WERI-Rb-1 (cell line): ENCODE data around the gene AGBL1.

Experiments used
- DNase-seq: peaks from one replicate; pipeline ENCODE4 v3.0.0-alpha.2; 2020
- H3K27ac ChIP-seq: fragments of 250-450 bp; sonication (Bioruptor Pico); 2 replicates; pipeline ENCODE4 v1.5.1; 2020; ENCODE audit warnings: mild to moderate bottlenecking, moderate library complexity
- H3K27me3 ChIP-seq: fragments of 250-450 bp; sonication (Bioruptor Pico); 2 replicates; pipeline ENCODE4 v1.5.1; 2021; ENCODE audit warnings: mild to moderate bottlenecking, low read depth, moderate library complexity; ENCODE audit not compliant: insufficient read depth, severe bottlenecking
- H3K36me3 ChIP-seq: fragments of 250-450 bp; sonication (Bioruptor Pico); 2 replicates; pipeline ENCODE4 v1.5.1; 2020; ENCODE audit warnings: mild to moderate bottlenecking, moderate library complexity
- H3K4me3 ChIP-seq: 2 replicates; pipeline ENCODE4 v1.5.1; 2011; ENCODE audit warnings: low read depth, mild to moderate bottlenecking, control low read depth, low read length
- H3K9me3 ChIP-seq: fragments of 250-450 bp; sonication (Bioruptor Pico); 2 replicates; pipeline ENCODE4 v1.5.1; 2021; ENCODE audit warnings: mild to moderate bottlenecking, moderate library complexity; ENCODE audit not compliant: severe bottlenecking
- TF ChIP-seq, protein P1 (sequence below): IDR thresholded peaks from 2 replicates; pipeline ENCODE4 v1.5.1; 2011; ENCODE audit warnings: low read depth, mild to moderate bottlenecking, control low read depth, inconsistent platforms, low read length

Gene AGBL1

DNA sequence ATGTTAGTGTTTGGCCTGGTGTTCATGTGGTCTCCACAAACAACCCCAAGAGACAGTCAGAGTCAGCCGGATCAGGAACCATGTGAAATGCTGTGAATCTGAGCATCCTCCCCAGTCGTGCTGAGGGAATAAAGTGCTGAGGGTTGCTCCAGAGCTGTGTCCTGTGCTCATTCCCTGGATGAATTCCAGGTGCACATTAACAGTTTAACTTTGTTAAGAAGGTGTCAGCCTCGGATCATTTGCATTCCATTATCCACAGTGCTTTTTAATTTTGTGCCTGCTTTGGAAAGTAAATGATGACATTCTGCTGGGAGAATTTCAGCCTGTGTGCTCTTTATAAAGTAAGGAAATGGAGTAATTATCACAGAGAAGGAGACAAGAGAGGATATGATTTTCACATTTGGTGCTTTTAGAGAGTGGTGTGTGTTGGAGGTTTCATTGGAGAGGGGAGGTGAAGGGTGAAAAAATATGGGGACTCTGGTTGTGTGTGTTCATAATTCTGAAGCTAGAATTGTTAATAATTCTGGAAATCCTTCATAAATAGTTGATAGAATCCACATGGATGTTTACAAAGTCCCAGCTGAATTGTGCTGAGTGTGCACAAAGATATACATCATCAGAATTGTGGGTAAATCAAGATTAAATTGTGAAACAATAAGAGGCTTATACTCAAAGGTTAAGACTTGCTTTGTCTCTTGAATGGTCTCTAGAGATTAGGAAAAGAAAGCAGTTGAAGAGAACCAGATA lies 621.4 kb downstream of the AGBL1 start:
- TF ChIP-seq, protein P1, sequence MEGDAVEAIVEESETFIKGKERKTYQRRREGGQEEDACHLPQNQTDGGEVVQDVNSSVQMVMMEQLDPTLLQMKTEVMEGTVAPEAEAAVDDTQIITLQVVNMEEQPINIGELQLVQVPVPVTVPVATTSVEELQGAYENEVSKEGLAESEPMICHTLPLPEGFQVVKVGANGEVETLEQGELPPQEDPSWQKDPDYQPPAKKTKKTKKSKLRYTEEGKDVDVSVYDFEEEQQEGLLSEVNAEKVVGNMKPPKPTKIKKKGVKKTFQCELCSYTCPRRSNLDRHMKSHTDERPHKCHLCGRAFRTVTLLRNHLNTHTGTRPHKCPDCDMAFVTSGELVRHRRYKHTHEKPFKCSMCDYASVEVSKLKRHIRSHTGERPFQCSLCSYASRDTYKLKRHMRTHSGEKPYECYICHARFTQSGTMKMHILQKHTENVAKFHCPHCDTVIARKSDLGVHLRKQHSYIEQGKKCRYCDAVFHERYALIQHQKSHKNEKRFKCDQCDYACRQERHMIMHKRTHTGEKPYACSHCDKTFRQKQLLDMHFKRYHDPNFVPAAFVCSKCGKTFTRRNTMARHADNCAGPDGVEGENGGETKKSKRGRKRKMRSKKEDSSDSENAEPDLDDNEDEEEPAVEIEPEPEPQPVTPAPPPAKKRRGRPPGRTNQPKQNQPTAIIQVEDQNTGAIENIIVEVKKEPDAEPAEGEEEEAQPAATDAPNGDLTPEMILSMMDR = no peak
- no peak overlapping the region for H3K4me3 ChIP-seq

DNA sequence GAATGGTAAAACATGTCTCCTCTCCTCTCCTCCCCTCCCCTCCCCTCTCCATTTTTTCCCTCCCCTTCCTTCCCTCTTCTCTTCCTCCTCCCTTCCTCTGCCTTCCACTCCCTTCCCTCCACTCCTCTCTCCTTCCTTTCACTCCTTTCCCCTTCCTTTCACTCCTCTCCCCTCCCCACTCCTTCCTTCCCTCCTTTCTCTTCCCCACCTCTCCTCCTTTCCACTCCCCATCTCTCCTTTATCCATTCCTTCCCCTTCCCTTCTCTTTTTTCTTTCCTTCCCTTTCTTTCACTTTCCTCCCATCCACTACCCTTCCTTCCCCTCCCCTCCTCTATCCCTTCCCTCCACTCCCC lies 621.9 kb downstream of the AGBL1 start:
- Histone ChIP-seq H3K27ac (no peak overlapping the region), H3K4me3 (no peak overlapping the region), H3K36me3 (no peaks in the 10 kb centered on the region), H3K27me3 (peaks cover 8% of the 10 kb centered on the region), H3K9me3 (no peaks in the 10 kb centered on the region)
- DNase-seq = no peak
- TF ChIP-seq, protein P1 = no peak

More for the DNA sequence above, 621.4 kb downstream of the AGBL1 start:
- Histone ChIP-seq H3K27me3 (peaks cover 12% of the 10 kb centered on the region), H3K27ac (no peak overlapping the region), H3K36me3 (no peaks in the 10 kb centered on the region), H3K9me3 (no peaks in the 10 kb centered on the region)
- no peak for DNase-seq

DNA sequence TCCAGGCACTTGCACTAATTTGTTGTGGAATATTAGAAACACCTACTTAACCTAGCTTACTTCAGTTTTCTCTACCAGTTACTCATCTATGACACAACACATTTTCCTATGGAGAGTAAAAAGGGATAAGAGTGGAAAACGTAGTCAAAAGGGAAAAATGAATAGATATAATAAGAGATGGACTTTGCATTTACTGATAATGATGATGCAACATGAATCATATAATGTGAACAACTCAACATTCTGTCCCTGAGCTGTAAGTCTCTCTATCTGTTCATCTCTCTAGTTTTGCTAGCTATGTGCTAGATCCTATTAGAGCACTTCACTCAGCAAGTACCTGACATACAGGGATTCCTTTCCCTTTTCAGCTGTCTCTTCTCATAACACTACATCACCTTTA lies 627.1 kb downstream of the AGBL1 start:
- Histone ChIP-seq H3K9me3 (no peaks in the 10 kb centered on the region), H3K27me3 (peaks cover 25% of the 10 kb centered on the region), H3K4me3 (no peak overlapping the region), H3K27ac (no peak overlapping the region), H3K36me3 (no peaks in the 10 kb centered on the region)
- TF ChIP-seq, protein P1 = no peak
- no peak for DNase-seq

DNA sequence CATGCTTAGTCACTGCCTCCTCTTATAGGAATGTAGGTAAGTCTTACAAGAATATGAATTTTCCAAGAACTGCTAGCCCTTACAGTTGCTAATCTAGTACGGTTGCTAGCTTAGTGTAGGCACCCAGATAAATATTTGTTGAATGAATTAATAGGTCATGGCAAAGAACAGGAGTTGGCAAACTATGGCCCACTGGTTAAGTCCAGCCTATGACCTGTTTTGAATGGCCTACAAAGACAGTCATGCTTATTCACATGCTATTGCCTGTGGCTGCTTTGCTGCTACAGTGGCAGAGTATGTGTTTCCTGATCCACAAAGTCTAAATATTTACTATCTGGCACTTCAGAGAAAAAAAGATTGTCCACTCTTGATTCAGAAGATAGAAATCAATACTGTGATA lies 631.8 kb downstream of the AGBL1 start:
- H3K27me3 ChIP-seq = peaks cover 42% of the 10 kb centered on the region
- no peak overlapping the region for H3K27ac ChIP-seq
- no peaks in the 10 kb centered on the region for H3K9me3 ChIP-seq
- H3K36me3 ChIP-seq = no peaks in the 10 kb centered on the region
- DNase-seq = no peak
- TF ChIP-seq, protein P1 = no peak
- no peak overlapping the region for H3K4me3 ChIP-seq

DNA sequence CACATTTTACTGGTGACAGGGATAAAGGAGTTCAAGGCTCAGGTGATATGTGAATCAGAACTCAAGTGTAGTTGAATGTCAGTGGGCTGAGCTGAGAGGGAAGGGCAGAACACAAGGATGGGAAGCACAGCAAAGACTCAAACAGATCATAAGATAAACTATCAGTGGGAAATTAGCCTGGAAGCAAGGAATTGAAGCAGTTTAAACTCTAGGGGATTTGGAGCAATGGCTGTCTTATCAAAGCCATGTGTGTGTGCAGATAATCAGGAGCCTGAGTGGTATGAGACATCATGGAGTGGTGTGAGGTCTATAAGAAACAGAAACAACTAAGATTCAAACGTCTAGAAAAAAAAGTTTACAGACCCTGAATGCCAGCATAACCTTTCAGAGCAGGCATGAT lies 634.6 kb downstream of the AGBL1 start:
- Histone ChIP-seq H3K27me3 (peaks cover 43% of the 10 kb centered on the region), H3K27ac (no peak overlapping the region), H3K4me3 (no peak overlapping the region), H3K36me3 (no peaks in the 10 kb centered on the region), H3K9me3 (no peaks in the 10 kb centered on the region)
- no peak for DNase-seq
- TF ChIP-seq, protein P1 = no peak

DNA sequence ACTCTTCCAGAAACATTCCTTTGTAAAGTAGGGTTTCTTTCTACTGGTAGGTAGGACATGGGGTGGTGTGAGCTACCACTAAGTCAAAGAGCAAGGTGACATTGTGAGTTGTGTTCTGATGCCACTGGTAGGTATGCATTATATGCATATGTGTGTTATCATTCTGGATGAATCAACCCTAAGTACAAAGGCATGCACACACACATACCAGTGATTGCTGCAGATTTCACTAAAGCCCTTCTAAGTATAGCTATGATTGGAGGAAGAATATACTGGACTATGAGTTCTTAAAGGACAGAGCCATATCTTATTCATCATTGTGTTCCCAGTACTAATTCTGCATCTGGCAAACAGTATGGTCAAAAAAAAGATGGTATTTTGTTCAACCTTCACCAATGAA lies 646.0 kb downstream of the AGBL1 start:
- H3K27ac ChIP-seq = no peak overlapping the region
- TF ChIP-seq, protein P1 = no peak

More for the DNA sequence above, 646.0 kb downstream of the AGBL1 start:
- Histone ChIP-seq H3K4me3 (no peak overlapping the region), H3K36me3 (no peaks in the 10 kb centered on the region), H3K27me3 (peaks cover 22% of the 10 kb centered on the region), H3K9me3 (no peaks in the 10 kb centered on the region)
- DNase-seq = no peak
